LNCaP clone FGC (cell line): ENCODE results near the gene NELL1.

Source experiments
- DNase-seq: peaks from one replicate; pipeline ENCODE4 v3.0.0-alpha.2; 2011; ENCODE audit warnings: low read depth
- H3K4me3 ChIP-seq: 2 replicates; pipeline ENCODE4 v1.5.1; 2011; ENCODE audit warnings: mild to moderate bottlenecking, low read depth, low read length, control low read depth
- TF ChIP-seq, protein P1 (sequence below): IDR thresholded peaks from 2 replicates; pipeline ENCODE4 v1.5.1; 2012; ENCODE audit warnings: mild to moderate bottlenecking; ENCODE audit not compliant: control insufficient read depth, insufficient read depth; ENCODE audit errors: extremely low read depth

The NELL1 gene

GRCh38 chr11:20661445-20661844 lies 7.9 kb upstream of the NELL1 start:
- TF ChIP-seq, protein P1, sequence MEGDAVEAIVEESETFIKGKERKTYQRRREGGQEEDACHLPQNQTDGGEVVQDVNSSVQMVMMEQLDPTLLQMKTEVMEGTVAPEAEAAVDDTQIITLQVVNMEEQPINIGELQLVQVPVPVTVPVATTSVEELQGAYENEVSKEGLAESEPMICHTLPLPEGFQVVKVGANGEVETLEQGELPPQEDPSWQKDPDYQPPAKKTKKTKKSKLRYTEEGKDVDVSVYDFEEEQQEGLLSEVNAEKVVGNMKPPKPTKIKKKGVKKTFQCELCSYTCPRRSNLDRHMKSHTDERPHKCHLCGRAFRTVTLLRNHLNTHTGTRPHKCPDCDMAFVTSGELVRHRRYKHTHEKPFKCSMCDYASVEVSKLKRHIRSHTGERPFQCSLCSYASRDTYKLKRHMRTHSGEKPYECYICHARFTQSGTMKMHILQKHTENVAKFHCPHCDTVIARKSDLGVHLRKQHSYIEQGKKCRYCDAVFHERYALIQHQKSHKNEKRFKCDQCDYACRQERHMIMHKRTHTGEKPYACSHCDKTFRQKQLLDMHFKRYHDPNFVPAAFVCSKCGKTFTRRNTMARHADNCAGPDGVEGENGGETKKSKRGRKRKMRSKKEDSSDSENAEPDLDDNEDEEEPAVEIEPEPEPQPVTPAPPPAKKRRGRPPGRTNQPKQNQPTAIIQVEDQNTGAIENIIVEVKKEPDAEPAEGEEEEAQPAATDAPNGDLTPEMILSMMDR, result no peak
- no peak for DNase-seq

GRCh38 chr11:20661850-20662249 lies 7.5 kb upstream of the NELL1 start:
- DNase-seq, result no peak
- H3K4me3 ChIP-seq, result no peak overlapping the region
- TF ChIP-seq, protein P1, result no peak

More at GRCh38 chr11:20661445-20661844, 7.9 kb upstream of the NELL1 start:
- no peak overlapping the region for H3K4me3 ChIP-seq

DNA sequence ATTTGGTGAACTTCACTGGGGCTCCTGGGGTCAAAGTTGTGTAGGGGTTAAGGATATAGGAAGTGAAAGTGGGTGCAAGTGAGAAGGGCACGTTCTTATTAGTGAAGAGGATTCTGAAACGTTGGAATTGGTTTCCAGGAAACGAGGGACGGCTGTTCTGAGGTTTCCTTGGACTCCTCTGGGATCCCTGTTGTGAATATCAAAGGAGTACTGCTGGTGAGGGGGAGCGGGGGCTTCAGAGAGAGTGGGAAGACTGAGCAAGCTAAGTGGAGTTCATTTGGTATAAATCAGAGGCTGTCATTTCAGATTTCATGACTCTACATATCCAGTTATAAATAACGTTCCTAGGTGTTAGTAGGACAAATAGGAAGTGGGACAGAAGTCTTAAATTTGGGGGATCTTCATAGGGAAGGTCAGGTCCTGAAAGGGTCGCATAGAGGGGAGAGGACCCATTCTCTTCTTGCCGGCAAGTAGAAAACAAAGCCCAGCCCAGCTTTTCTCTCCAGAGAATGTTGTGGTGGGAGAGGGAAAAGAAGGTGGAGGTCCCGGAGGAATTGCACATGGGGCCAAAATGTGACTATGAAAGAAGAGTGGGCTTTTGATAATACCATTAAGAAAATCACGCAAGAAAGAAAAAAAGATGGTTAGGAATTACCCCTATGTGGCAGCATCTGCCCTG lies 1.1 kb upstream of the NELL1 start:
- TF ChIP-seq, protein P1, result no peak
- H3K4me3 ChIP-seq, result no peak overlapping the region
- no peak for DNase-seq

GRCh38 chr11:20669820-20670684 lies 666 bp downstream of the NELL1 start:
- TF ChIP-seq, protein P1, result no peak
- H3K4me3 ChIP-seq, result no peak overlapping the region
- DNase-seq, result no peak

DNA sequence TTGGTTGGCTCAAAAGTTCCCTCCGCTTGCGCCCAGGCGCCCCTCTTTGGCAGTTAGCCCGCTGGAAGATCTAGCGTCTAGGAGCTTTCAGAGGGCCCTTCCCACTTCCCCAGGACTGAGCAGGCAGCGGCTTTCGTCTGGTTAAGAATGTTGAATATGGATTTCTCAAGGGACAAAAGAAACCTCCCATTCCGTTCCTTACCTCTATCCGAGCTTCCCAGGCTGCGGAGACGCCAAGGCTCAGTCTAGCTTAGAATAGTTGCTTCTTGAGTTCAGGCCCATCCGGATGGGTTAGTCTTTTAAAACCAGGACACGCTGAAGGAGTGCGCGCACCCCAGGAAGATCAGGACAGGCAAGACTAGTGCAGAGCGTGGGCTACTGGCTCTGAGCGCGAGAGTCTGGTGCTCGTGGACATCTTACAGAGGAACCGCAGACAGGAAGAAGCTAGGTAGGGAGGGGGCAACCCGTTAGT lies 1.6 kb downstream of the NELL1 start:
- H3K4me3 ChIP-seq, result no peak overlapping the region
- DNase-seq, result no peak
- TF ChIP-seq, protein P1, result no peak

GRCh38 chr11:20671856-20672546 lies 2.6 kb downstream of the NELL1 start:
- DNase-seq, result no peak
- no peak overlapping the region for H3K4me3 ChIP-seq
- TF ChIP-seq, protein P1, result peak; percentile 65
